OCI-LY1 (cell line): Measurements from ENCODE around the gene MIA3.

Experiments used
- H2AFZ ChIP-seq: fragments of 200-600 bp; sonication (generic), shearing (Covaris generic); 2 replicates; pipeline ENCODE4 v1.6.0; 2014; ENCODE audit warnings: antibody characterized with exemption, mild to moderate bottlenecking, low read length
- H3F3A ChIP-seq: fragments of 200-600 bp; sonication (generic), shearing (Covaris generic); 2 replicates; pipeline ENCODE4 v1.6.0; 2014; ENCODE audit warnings: mild to moderate bottlenecking, antibody characterized with exemption, low read length, moderate library complexity; ENCODE audit not compliant: insufficient read depth
- H3K27ac ChIP-seq: fragments of 200-600 bp; sonication (generic); 2 replicates; pipeline ENCODE4 v1.5.1; 2014; ENCODE audit warnings: low read length, mixed run types, mild to moderate bottlenecking, low read depth; ENCODE audit not compliant: poor library complexity, severe bottlenecking
- H3K27me3 ChIP-seq: fragments of 200-600 bp; sonication (generic); 2 replicates; pipeline ENCODE4 v1.6.0; 2014; ENCODE audit warnings: antibody characterized with exemption, mild to moderate bottlenecking, low read length, moderate library complexity; ENCODE audit not compliant: insufficient read depth
- H3K36me3 ChIP-seq: fragments of 200-600 bp; sonication (generic); 2 replicates; pipeline ENCODE4 v1.6.1; 2014; ENCODE audit warnings: mild to moderate bottlenecking, antibody characterized with exemption, low read length, moderate library complexity, mixed read lengths; ENCODE audit not compliant: insufficient read depth
- H3K4me1 ChIP-seq: fragments of 200-600 bp; sonication (generic); 2 replicates; pipeline ENCODE4 v1.5.1; 2014; ENCODE audit warnings: mild to moderate bottlenecking, low read length, moderate library complexity; ENCODE audit not compliant: insufficient read depth, severe bottlenecking
- H3K4me2 ChIP-seq: fragments of 200-600 bp; sonication (generic), shearing (Covaris generic); 2 replicates; pipeline ENCODE4 v1.6.1; 2014; ENCODE audit warnings: low read length
- H3K4me3 ChIP-seq: fragments of 200-600 bp; sonication (generic); 2 replicates; pipeline ENCODE4 v1.5.1; 2014; ENCODE audit warnings: low read length, low read depth, mild to moderate bottlenecking, mixed read lengths; ENCODE audit not compliant: poor library complexity, severe bottlenecking
- H3K79me2 ChIP-seq: fragments of 200-600 bp; shearing (Covaris generic); 2 replicates; pipeline ENCODE4 v1.6.1; 2016; ENCODE audit warnings: mixed run types, low read length, mixed read lengths; ENCODE audit not compliant: insufficient read depth
- H3K9ac ChIP-seq: fragments of 200-600 bp; sonication (generic), shearing (Covaris generic); 2 replicates; pipeline ENCODE4 v1.6.1; 2014; ENCODE audit warnings: mild to moderate bottlenecking, low read length, mixed read lengths
- H3K9me2 ChIP-seq: fragments of 200-600 bp; sonication (generic), shearing (Covaris generic); 2 replicates; pipeline ENCODE4 v1.6.1; 2014; ENCODE audit warnings: low read depth, mild to moderate bottlenecking, low read length, mixed read lengths
- H3K9me3 ChIP-seq: fragments of 200-600 bp; shearing (Covaris generic); 2 replicates; pipeline ENCODE4 v1.6.1; 2014; ENCODE audit warnings: low read length, mixed read lengths
- H4K20me1 ChIP-seq: fragments of 200-600 bp; sonication (generic), shearing (Covaris generic); 2 replicates; pipeline ENCODE4 v1.6.0; 2016; ENCODE audit warnings: mild to moderate bottlenecking, low read length; ENCODE audit not compliant: insufficient read depth
- EZH2 ChIP-seq: fragments of 200-600 bp; sonication (generic), shearing (Covaris generic); IDR thresholded peaks from 2 replicates; pipeline ENCODE4 v1.8.0; 2017; ENCODE audit warnings: borderline replicate concordance, mixed run types, mild to moderate bottlenecking, antibody characterized with exemption, low read length, moderate library complexity, mixed read lengths
- TF ChIP-seq, protein P1 (sequence below): fragments of 200-600 bp; sonication (generic), shearing (Covaris generic); IDR thresholded peaks from 2 replicates; pipeline ENCODE4 v1.5.1; 2017; ENCODE audit warnings: mild to moderate bottlenecking, antibody characterized with exemption, low read length, moderate library complexity, mixed read lengths

MIA3 gene

GRCh38 chr1:222696741-222697140 lies 78.8 kb downstream of the MIA3 start:
- Histone ChIP-seq H3K27me3 (no peaks in the 10 kb centered on the region), H3K9ac (no peak overlapping the region), H3K36me3 (peaks cover 17% of the 10 kb centered on the region), H3K4me3 (no peak overlapping the region), H3K9me3 (no peaks in the 10 kb centered on the region), H3K79me2 (no peaks in the 10 kb centered on the region), H3K4me1 (no peaks in the 10 kb centered on the region), H3K9me2 (no peaks in the 10 kb centered on the region), H3K4me2 (no peak overlapping the region), H3K27ac (no peak overlapping the region), H2AFZ (no peak overlapping the region), H4K20me1 (no peaks in the 10 kb centered on the region), H3F3A (no peaks in the 10 kb centered on the region)
- no peak for TF ChIP-seq EZH2
- TF ChIP-seq, protein P1, sequence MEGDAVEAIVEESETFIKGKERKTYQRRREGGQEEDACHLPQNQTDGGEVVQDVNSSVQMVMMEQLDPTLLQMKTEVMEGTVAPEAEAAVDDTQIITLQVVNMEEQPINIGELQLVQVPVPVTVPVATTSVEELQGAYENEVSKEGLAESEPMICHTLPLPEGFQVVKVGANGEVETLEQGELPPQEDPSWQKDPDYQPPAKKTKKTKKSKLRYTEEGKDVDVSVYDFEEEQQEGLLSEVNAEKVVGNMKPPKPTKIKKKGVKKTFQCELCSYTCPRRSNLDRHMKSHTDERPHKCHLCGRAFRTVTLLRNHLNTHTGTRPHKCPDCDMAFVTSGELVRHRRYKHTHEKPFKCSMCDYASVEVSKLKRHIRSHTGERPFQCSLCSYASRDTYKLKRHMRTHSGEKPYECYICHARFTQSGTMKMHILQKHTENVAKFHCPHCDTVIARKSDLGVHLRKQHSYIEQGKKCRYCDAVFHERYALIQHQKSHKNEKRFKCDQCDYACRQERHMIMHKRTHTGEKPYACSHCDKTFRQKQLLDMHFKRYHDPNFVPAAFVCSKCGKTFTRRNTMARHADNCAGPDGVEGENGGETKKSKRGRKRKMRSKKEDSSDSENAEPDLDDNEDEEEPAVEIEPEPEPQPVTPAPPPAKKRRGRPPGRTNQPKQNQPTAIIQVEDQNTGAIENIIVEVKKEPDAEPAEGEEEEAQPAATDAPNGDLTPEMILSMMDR = no peak

- H3K79me2 ChIP-seq = no peaks in the 10 kb centered on the region
- no peaks in the 10 kb centered on the region for H3K27me3 ChIP-seq
- H2AFZ ChIP-seq = no peak overlapping the region
- H4K20me1 ChIP-seq = no peaks in the 10 kb centered on the region
- no peaks in the 10 kb centered on the region for H3K4me1 ChIP-seq
- H3F3A ChIP-seq = no peaks in the 10 kb centered on the region
- H3K4me2 ChIP-seq = no peak overlapping the region
- H3K9me3 ChIP-seq = no peaks in the 10 kb centered on the region
- no peak overlapping the region for H3K27ac ChIP-seq
- H3K4me3 ChIP-seq = no peak overlapping the region
- no peak overlapping the region for H3K9ac ChIP-seq
- no peak for TF ChIP-seq EZH2
- TF ChIP-seq, protein P1 = no peak
- peaks cover 19% of the 10 kb centered on the region for H3K36me3 ChIP-seq
- no peaks in the 10 kb centered on the region for H3K9me2 ChIP-seq
Observed at GRCh38 chr1:222697203-222697602, 79.3 kb downstream of the MIA3 start.

DNA sequence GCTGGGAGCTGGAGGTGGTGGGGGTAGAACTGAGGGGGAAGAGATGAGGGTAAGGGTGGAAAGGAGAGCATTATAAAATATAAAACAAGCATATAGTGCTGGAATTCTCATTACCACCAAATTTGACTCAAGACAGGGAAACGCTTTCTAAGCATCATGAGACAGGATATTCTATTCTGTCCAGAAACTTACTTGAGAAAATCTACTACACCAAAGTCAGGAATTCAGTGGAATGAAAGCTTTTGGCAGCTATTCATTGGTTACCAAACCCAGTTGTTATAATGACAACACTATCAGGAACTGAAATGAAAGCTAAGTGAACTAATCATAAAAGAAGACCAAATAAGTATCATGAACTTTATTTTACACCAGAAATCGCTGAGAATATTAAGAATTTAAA lies 79.9 kb downstream of the MIA3 start:
- TF ChIP-seq, protein P1 = no peak
- no peak for TF ChIP-seq EZH2
- Histone ChIP-seq H3K27me3 (no peaks in the 10 kb centered on the region), H4K20me1 (no peaks in the 10 kb centered on the region), H3K79me2 (no peaks in the 10 kb centered on the region), H3K9ac (no peak overlapping the region), H2AFZ (no peak overlapping the region), H3K4me1 (no peaks in the 10 kb centered on the region), H3K9me2 (no peaks in the 10 kb centered on the region), H3K27ac (no peak overlapping the region), H3K9me3 (no peaks in the 10 kb centered on the region), H3K36me3 (peaks cover 25% of the 10 kb centered on the region), H3F3A (no peaks in the 10 kb centered on the region), H3K4me2 (no peak overlapping the region), H3K4me3 (no peak overlapping the region)
